Middle frontal gyrus (tissue), 1 donor: ENCODE measurements around the gene TOP2A.

Experiments used
- DNase-seq: peaks from one replicate; pipeline ENCODE4 v3.0.0-alpha.2; 2015; ENCODE audit warnings: low spot score; ENCODE audit errors: extremely low spot score

Gene TOP2A

GRCh38 chr17:40347319-40348135, 70.2 kb downstream of the TOP2A start:
- no peak for DNase-seq

- no peak for DNase-seq
Observed at GRCh38 chr17:40346765-40347158, 70.9 kb downstream of the TOP2A start.

- no peak for DNase-seq
Observed at GRCh38 chr17:40345994-40346764, 71.5 kb downstream of the TOP2A start.

GRCh38 chr17:40345161-40345993, 72.3 kb downstream of the TOP2A start:
- DNase-seq = no peak

- no peak for DNase-seq
Observed at GRCh38 chr17:40344421-40345160, 73.1 kb downstream of the TOP2A start.

- DNase-seq = no peak
Observed at GRCh38 chr17:40343219-40344119, 74.2 kb downstream of the TOP2A start.

GRCh38 chr17:40342504-40343218, 75.0 kb downstream of the TOP2A start:
- DNase-seq = no peak

GRCh38 chr17:40341808-40342503, 75.7 kb downstream of the TOP2A start:
- no peak for DNase-seq

GRCh38 chr17:40340880-40341807, 76.6 kb downstream of the TOP2A start:
- no peak for DNase-seq

GRCh38 chr17:40340327-40340726, 77.4 kb downstream of the TOP2A start:
- DNase-seq = no peak

- no peak for DNase-seq
Observed at GRCh38 chr17:40338941-40339649, 78.6 kb downstream of the TOP2A start.
